Activated naive CD8-positive, alpha-beta T cell treated with anti-CD3 and anti-CD28 coated beads for 36 hours (primary cell): ENCODE measurements around the gene ITIH4. TPM values are rescaled to one million over a fixed set of nuclear protein-coding genes. Genes with fewer than 3 reads are reported as not detected.

ENCODE experiments used
- DNase-seq: peaks from one replicate; pipeline ENCODE4 v3.0.0; 2021
- H3K27ac Mint-ChIP-seq: one replicate; pipeline ENCODE4 v1.8.0; 2022; ENCODE audit warnings: mild to moderate bottlenecking, moderate library complexity, mixed read lengths
- H3K27me3 Mint-ChIP-seq: one replicate; pipeline ENCODE4 v1.8.0; 2022; ENCODE audit warnings: mild to moderate bottlenecking, mixed read lengths
- H3K36me3 Mint-ChIP-seq: one replicate; pipeline ENCODE4 v1.8.0; 2021; ENCODE audit warnings: mild to moderate bottlenecking, mixed read lengths
- H3K4me1 Mint-ChIP-seq: one replicate; pipeline ENCODE4 v1.8.0; 2021; ENCODE audit warnings: mixed read lengths
- H3K4me3 Mint-ChIP-seq: one replicate; pipeline ENCODE4 v1.8.0; 2022; ENCODE audit warnings: mild to moderate bottlenecking, moderate library complexity, mixed read lengths
- H3K9me3 Mint-ChIP-seq: one replicate; pipeline ENCODE4 v1.8.0; 2022; ENCODE audit warnings: mixed read lengths
- total RNA-seq, 2 experiments: library from RNA; stranded (reverse); gene quantifications; one replicate each; pipeline ENCODE4 v1.2.3, GENCODE V29; 2021

The ITIH4 gene
- total RNA-seq, 2 experiments from 2014 or later: 4.8 to 6.8 TPM

DNA sequence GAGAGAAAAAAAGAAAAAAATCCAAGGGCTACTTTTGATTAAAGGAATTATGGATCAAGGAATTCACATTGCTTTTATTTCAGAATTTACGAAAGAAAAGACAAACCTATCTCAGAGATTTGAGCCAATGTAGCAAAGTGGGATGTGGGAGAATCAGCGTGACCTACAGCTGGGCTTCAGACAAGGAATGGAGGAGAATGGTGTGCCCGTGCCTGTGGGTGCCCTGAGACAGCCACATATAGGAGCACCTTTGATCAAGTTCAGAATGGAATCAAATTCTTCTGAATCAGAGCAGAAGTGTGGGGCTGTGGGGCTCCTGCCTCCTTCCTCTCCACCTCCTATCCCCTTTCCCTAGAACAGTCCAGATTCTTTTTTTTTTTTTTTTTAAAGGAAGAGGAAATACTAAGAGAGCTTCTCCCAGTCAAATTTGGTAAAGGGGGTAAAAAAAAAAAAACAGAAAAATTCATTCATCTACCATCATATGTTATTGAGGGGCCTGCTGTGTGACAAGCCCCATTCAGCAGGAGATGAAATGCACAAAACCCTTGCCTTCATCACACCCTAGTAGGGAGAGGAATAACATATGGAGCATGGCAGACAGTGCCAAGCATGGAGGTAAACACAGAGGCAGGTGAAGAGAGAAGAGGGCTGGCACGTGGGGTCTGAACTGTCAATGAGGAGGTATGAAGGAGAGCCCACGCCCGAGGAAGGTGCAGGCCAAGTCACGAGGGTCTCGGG is 29.4 kb upstream of the ITIH4 start:
- no peak for DNase-seq
- peaks cover 6% of the 10 kb centered on the region for H3K9me3 Mint-ChIP-seq
- H3K36me3 Mint-ChIP-seq: peaks cover 19% of the 10 kb centered on the region
- no peaks in the 10 kb centered on the region for H3K27me3 Mint-ChIP-seq
- H3K4me1 Mint-ChIP-seq: no peaks in the 10 kb centered on the region
- H3K27ac Mint-ChIP-seq: no peak overlapping the region
- H3K4me3 Mint-ChIP-seq: no peak overlapping the region

DNA sequence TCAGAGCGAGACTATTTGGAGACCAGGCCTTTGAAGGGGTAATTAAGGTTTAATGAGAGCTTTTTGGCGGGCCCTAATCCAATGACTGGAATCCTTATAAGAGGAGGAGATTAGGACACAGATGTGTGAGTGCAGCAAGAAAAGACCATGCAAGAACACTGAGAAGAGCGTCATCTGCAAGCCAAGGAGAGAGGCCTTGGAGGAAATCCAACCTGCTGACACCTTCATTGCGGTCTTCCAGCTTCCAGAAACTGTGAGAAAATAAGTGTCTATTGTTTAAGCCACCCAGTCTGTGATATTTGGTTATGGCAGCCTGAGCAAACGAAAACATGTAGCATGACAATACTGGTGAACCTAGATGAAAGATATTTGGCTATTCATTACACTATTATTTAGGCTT is 27.4 kb upstream of the ITIH4 start:
- no peak for DNase-seq
- H3K4me3 Mint-ChIP-seq: no peak overlapping the region
- H3K27ac Mint-ChIP-seq: no peak overlapping the region
- H3K9me3 Mint-ChIP-seq: no peaks in the 10 kb centered on the region
- no peaks in the 10 kb centered on the region for H3K27me3 Mint-ChIP-seq
- peaks cover 4% of the 10 kb centered on the region for H3K36me3 Mint-ChIP-seq
- H3K4me1 Mint-ChIP-seq: no peaks in the 10 kb centered on the region

DNA sequence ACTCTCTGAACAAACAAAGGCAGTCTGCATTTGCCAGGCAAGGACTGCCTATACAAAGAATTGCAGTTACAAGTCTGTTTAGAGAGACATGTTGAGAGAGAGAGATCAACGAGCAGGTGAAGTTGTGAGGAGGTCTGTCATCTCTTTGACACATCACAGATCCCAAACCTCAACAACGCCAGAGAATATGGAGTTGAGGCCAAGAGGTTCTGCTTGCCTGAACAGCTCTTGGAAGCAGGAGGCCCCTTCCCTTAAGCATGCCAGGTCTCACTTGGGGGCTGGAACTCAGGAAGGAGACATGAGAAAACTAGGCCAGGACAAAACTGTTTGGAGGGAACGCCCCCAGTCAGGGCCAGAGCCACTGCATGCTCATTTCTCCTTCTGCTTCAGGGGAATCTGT is 26.7 kb upstream of the ITIH4 start:
- Mint-ChIP-seq H3K36me3 (peaks cover 2% of the 10 kb centered on the region), H3K4me1 (no peaks in the 10 kb centered on the region), H3K9me3 (no peaks in the 10 kb centered on the region), H3K27me3 (no peaks in the 10 kb centered on the region), H3K27ac (no peak overlapping the region), H3K4me3 (no peak overlapping the region)
- no peak for DNase-seq

DNA sequence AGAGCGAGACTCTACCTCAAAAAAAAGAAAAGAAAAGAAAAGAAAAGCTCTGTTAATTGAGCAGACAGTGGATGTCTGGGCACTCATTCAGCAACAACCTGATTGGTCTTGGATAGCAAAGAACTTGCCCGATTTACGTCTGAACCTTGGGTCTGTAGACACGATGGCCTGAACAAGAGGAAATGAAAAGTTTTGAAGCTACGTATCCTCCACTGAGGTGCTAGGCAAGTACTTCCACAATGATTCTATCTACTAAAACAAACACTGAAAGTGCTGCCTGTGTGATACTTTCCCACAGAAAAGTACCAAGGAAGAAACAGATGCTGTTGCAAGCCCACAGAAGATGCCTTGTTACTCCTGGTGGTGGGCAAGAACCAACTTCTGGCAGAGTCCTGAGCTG is 26.2 kb upstream of the ITIH4 start:
- no peak overlapping the region for H3K27ac Mint-ChIP-seq
- H3K4me3 Mint-ChIP-seq: no peak overlapping the region
- H3K36me3 Mint-ChIP-seq: peaks cover 4% of the 10 kb centered on the region
- no peak for DNase-seq
- H3K4me1 Mint-ChIP-seq: no peaks in the 10 kb centered on the region
- no peaks in the 10 kb centered on the region for H3K9me3 Mint-ChIP-seq
- no peaks in the 10 kb centered on the region for H3K27me3 Mint-ChIP-seq

DNA sequence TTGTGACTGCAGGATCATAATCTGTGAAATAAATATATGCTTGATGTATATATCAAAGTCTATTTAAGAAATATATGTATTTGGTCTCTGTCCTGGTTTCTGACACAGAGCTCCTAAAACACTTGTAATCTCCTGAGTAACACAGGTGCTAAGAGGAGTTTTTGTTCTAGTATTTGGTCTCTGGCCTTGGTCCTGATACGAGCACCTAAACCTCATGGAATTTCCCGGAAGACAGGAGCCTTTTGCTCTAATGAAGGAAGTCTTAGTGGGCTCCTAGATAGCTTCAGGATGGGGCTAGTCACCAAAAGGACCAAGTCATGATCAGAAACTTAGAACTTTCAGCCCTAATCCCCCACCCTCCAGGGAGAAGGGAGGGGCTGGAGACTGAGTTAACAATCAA is 23.5 kb upstream of the ITIH4 start:
- Mint-ChIP-seq H3K4me1 (no peaks in the 10 kb centered on the region), H3K36me3 (peaks cover 5% of the 10 kb centered on the region), H3K9me3 (no peaks in the 10 kb centered on the region), H3K4me3 (no peak overlapping the region), H3K27ac (no peak overlapping the region), H3K27me3 (no peaks in the 10 kb centered on the region)
- DNase-seq: no peak

DNA sequence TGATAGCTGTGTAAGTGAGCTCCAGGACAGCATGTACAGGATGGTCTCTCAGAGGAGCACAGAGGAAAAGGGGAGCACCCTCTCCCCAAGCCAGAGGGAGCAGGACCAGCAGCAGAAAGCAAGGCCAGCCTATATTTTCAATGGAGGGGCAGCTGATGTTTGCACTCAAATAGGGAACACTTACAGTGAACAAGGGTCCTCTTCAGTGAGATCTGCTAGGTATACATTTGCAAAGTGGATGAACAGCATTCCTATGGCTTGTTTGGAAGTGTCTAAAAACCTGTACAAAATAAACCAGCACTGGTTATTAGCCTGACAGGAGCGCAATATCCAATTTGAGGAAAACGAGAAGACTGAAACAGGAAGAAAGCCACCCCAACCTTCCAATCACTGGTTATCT is 21.9 kb upstream of the ITIH4 start:
- Mint-ChIP-seq H3K9me3 (no peaks in the 10 kb centered on the region), H3K27me3 (no peaks in the 10 kb centered on the region), H3K4me3 (no peak overlapping the region), H3K36me3 (peaks cover 3% of the 10 kb centered on the region), H3K27ac (no peak overlapping the region), H3K4me1 (no peaks in the 10 kb centered on the region)
- DNase-seq: no peak

DNA sequence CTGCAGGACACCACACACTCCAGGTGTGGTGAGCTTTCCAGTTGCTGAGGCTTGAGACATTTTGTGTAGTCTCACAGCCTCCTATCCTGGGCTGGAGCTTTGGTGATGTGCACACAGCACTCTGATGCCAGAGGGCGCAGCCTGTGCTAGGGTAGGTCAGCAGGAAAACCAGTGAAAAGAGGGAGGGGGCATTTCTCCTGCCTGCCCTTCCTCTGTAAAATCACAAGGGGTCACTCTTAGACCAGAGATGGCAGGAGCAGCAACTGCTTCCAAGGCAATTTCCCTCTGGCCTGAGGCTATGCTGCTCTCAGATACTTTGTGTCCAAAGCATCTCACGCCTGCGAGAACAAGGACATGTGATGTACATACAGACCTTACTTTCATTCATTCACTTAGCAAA is 20.9 kb upstream of the ITIH4 start:
- Mint-ChIP-seq H3K36me3 (peaks cover 3% of the 10 kb centered on the region), H3K27ac (no peak overlapping the region), H3K9me3 (no peaks in the 10 kb centered on the region), H3K4me3 (no peak overlapping the region), H3K4me1 (no peaks in the 10 kb centered on the region), H3K27me3 (no peaks in the 10 kb centered on the region)
- no peak for DNase-seq

DNA sequence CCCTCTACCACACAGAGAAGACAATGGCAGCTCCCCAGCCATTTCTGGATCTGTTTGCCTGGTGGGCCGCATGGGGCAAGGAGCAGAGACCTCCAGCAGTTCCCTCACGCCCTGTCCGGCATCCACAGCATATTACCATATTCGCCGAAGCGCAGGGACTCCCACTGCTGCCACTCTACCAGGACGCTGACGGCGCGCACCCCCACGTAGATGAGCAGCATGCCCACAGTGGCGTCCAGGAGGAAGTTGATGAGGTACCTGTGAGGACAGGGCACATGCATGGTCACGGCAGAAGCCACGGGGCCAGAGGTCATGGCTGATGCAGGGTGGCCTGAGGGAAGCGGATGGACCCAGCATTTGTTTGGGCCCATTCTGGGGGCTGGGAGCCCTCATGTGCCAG is 19.2 kb upstream of the ITIH4 start:
- H3K36me3 Mint-ChIP-seq: peaks cover 3% of the 10 kb centered on the region
- H3K4me1 Mint-ChIP-seq: no peaks in the 10 kb centered on the region
- no peak for DNase-seq
- H3K4me3 Mint-ChIP-seq: no peak overlapping the region
- H3K27me3 Mint-ChIP-seq: no peaks in the 10 kb centered on the region
- no peaks in the 10 kb centered on the region for H3K9me3 Mint-ChIP-seq
- H3K27ac Mint-ChIP-seq: no peak overlapping the region

DNA sequence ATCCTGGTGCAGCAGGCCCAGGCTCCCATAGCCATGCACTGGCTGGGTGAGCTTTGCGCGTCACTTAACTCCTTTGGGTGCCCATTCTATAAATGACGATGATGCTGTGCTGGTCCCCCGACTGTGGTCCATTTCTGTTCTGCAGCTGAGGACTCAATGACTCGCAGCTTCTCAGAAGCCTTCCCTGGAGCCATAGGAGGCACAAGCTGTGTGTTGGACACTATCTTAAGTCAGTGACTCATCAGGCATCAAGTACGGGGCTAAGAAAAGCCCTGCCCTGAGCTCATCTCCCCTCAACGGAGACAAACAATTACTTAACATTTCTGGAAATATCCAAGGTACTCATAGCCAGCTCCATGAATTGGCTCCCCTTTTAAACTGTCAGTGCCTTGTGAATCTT is 18.1 kb upstream of the ITIH4 start:
- no peak for DNase-seq
- Mint-ChIP-seq H3K4me1 (no peaks in the 10 kb centered on the region), H3K36me3 (peaks cover 3% of the 10 kb centered on the region), H3K4me3 (no peak overlapping the region), H3K27ac (no peak overlapping the region), H3K27me3 (no peaks in the 10 kb centered on the region), H3K9me3 (no peaks in the 10 kb centered on the region)

DNA sequence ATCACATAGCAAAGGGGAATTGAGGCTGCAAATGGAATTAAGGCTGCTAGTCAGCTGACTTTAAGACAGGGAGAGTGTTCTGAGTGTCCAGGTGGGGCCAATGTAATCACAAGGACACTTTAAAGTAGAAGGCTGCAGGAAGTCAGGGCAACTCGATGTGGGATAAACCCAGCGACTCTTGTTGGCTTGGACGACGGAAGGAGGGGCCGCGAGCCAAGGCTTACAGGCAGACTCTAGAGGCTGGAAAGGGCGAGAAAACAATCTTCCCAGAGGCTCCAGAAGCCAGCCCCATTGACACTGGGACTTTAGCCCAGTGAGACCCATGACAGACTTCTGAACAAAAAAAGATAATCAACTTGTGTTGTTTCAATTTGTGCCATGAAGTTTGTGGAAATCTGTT is 17.3 kb upstream of the ITIH4 start:
- Mint-ChIP-seq H3K27me3 (no peaks in the 10 kb centered on the region), H3K4me3 (no peak overlapping the region), H3K9me3 (no peaks in the 10 kb centered on the region), H3K4me1 (no peaks in the 10 kb centered on the region), H3K36me3 (peaks cover 3% of the 10 kb centered on the region), H3K27ac (no peak overlapping the region)
- DNase-seq: no peak

DNA sequence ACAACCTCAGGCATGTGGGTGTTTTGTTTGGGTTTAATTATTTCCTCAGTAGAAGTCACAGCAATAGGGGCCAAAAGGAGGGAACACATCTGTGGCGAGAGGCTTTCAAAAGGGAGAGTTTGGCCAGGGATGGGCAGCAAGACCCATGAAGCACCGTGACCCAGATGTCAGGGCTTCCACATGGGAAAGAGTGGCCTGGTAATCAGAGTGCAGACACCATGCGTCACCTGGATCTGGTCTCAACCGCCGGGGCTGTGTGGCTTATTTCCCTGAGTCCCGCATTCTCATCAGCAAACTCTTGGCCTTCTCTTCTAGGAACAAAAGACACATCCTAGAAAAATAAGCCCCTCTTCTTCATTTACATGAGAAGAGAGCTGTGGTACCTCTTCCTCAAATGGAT is 16.8 kb upstream of the ITIH4 start:
- no peak overlapping the region for H3K27ac Mint-ChIP-seq
- no peaks in the 10 kb centered on the region for H3K4me1 Mint-ChIP-seq
- DNase-seq: no peak
- no peak overlapping the region for H3K4me3 Mint-ChIP-seq
- H3K9me3 Mint-ChIP-seq: no peaks in the 10 kb centered on the region
- peaks cover 3% of the 10 kb centered on the region for H3K36me3 Mint-ChIP-seq
- no peaks in the 10 kb centered on the region for H3K27me3 Mint-ChIP-seq

DNA sequence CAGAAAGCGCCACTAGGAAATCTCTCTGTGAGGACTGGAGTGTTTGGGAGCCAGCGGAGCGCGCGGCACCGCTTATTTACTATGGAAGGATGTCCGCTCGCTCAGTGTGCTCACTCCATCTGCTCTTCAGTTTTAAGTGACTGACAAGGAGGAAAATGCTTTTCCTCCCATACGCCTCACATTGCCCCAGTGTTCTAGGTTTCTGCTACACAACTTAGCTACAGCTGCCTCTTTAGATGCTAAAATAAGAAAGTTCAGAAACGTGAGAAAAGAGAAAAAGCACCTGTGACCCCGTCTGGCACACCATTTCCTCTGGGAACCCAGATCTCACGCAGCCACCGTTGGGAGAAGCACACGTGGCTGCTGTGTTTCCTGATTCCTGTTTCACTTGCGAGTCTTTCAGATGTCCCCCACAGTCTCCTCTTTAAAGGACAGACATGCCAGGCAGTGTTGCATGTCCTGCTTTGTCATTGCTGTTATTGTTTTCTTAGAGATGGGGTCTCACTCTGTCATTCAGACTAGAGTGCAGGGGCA is 16.0 kb upstream of the ITIH4 start:
- Mint-ChIP-seq H3K27me3 (no peaks in the 10 kb centered on the region), H3K9me3 (no peaks in the 10 kb centered on the region), H3K36me3 (no peaks in the 10 kb centered on the region), H3K4me3 (no peak overlapping the region), H3K4me1 (no peaks in the 10 kb centered on the region), H3K27ac (no peak overlapping the region)
- no peak for DNase-seq

DNA sequence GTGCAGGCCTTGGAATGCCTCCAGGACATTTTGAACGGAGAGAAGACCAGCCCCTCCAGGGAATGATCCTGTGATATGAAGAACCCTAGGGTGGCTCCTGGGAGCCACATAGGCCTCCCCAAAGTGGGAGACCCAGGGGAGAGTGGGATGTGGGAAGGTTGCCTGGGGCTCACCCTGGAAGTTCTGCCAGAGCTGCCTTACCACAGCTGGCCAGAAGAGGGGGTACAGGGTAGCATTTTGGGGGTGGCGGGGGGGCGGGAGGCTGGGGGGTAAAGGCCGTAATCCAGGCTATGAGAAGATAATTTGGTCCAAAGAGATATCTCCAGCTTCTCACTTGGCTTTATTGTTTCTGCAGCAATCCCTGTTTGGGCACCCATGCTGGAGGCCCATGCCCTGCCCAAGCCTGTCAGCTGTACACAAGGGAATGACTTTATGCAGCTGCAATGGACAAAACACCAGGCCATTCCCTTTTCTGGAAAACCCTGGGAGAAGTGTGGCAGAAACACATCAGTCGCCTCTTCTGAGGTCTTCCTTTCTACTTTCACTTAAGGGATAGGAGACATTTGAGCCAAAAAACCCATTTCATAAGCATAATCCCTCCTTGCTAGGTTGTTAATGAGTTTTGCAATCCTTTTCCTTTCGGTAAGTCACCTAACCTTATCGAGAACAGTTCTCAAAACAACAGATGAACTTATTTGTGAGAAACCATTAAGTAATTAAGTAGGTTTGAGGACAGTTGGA is 15.4 kb upstream of the ITIH4 start:
- DNase-seq: peak; percentile 19
- H3K27me3 Mint-ChIP-seq: no peaks in the 10 kb centered on the region
- H3K9me3 Mint-ChIP-seq: no peaks in the 10 kb centered on the region
- H3K4me1 Mint-ChIP-seq: no peaks in the 10 kb centered on the region
- no peaks in the 10 kb centered on the region for H3K36me3 Mint-ChIP-seq
- no peak overlapping the region for H3K27ac Mint-ChIP-seq
- no peak overlapping the region for H3K4me3 Mint-ChIP-seq

DNA sequence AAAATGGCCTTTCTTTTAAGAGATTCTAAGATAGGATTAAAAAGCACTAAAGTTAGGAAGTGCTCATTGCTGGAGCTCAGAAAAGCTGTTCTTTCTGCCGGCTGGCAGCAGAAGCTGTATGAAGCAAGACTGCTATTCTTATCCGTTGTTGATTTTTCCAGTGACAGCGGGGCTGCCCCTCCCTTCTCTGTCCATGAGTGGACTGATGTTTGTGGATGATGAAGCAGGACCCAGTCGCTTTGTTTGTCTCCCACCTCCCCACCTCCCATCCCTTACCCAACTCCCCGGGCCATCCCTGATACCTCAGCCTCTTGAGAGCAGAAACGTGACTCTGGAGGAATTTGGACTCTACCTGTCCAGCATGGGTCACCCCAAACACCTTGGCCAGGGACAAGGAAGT is 14.7 kb upstream of the ITIH4 start:
- H3K27me3 Mint-ChIP-seq: no peaks in the 10 kb centered on the region
- no peak overlapping the region for H3K27ac Mint-ChIP-seq
- no peaks in the 10 kb centered on the region for H3K36me3 Mint-ChIP-seq
- H3K4me3 Mint-ChIP-seq: no peak overlapping the region
- DNase-seq: no peak
- no peaks in the 10 kb centered on the region for H3K9me3 Mint-ChIP-seq
- H3K4me1 Mint-ChIP-seq: no peaks in the 10 kb centered on the region

DNA sequence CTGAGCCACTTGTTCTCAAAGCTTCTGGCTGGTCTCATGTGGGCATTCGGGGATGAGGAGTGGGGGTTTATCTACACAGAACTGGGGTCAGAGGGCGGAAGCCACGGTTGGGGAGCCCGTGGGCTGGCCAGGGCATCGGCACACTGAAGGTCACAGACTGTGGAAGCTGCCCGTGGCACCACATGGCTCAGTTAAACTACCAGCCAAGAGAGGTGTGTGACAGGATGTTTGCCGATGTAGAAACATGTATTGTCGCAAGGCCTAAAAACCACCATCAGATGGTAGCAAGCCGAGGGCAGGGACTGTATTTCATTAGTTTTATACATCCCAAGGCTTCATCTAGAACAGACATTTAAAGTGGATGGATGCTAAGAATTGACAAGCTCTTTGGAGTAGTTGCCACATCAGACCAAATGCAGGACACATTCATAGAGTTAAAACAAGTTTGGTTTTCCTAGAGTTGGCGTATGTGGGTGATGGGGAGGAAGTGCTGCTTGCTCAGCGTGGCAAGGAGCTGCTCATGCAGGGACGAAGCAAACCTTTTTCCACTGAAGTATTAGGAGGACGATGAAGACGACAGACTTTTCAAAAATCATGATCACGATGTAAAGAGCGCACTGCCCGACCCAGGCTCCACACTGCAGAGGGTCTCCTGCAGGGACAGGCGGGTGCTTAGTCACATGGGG is 14.0 kb upstream of the ITIH4 start:
- no peak overlapping the region for H3K4me3 Mint-ChIP-seq
- H3K27me3 Mint-ChIP-seq: no peaks in the 10 kb centered on the region
- DNase-seq: no peak
- no peaks in the 10 kb centered on the region for H3K9me3 Mint-ChIP-seq
- no peaks in the 10 kb centered on the region for H3K36me3 Mint-ChIP-seq
- peaks cover 2% of the 10 kb centered on the region for H3K4me1 Mint-ChIP-seq
- H3K27ac Mint-ChIP-seq: no peak overlapping the region
